HG03575 (cell line): Measurements from ENCODE around the gene UROC1.

Experiments
- ATAC-seq: cut with Tn5 transposase; IDR thresholded peaks from one replicate; pipeline ENCODE4 v1.9.1; 2021; ENCODE audit not compliant: unreplicated experiment, insufficient number of reproducible peaks, low FRiP score; ENCODE audit errors: extremely low read depth

UROC1 gene

GRCh38 chr3:126486360-126486847 is 31.2 kb downstream of the UROC1 start:
- ATAC-seq = no peak

DNA sequence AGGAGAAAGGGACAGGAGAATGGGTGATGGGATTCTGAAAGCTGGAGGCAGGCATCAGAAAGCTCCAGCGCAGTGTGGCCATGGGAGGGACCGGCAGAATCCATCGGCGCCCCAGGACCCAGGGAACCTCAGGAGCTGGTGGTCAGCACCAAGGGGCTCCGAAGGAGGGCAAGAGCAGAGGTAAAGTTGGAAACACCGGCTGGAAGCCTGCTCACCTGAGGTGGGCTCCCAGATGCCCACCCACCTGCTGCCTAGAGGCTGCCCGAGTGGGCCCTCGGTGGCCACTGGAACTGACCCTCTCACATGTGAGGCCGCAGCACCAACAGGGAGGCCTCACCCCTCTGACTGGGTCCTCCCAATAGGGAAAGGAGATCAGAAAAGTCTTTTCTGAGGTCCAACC is 31.6 kb downstream of the UROC1 start:
- no peak for ATAC-seq

- no peak for ATAC-seq
These were observed 32.2 kb downstream of the UROC1 start for GRCh38 chr3:126485176-126485897.

DNA sequence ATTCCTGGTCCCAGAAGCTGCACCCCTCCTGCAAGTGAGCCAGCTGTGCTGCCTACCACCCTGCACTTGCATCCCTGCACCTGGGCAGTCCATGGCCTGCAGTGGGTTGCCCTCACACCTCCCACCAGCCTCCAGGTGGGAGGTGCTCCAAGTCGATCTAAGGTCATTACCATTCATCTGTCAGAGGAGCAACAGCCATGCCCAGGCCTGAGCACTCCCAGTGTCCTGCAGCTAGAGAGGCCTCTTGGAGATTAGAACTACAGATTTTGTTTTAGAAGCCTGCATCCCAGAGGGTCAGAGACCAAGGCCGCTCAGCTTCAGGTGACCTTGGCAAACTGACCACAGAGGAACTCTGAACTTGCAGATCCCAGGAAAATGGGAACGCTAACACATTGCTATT is 32.9 kb downstream of the UROC1 start:
- ATAC-seq = no peak

DNA sequence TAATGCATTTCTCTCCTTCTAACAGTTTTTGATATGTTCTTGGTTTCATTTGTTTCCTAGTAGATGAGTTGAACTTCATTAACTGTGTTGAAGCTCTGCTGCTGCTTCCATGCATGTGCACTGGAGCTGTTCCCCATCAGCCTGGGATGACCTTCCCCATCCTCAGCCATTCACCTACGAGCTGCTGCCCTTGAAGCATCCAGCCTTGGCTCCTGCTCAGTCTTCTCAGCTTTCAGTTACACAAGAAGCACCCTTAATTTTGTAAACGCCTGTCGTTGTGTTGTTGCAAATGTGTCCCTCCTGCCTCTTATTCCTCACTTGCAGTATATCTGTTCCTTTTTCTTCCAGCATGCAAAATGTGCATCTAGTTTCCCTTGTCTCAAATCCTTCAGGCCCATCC is 33.4 kb downstream of the UROC1 start:
- ATAC-seq = no peak

DNA sequence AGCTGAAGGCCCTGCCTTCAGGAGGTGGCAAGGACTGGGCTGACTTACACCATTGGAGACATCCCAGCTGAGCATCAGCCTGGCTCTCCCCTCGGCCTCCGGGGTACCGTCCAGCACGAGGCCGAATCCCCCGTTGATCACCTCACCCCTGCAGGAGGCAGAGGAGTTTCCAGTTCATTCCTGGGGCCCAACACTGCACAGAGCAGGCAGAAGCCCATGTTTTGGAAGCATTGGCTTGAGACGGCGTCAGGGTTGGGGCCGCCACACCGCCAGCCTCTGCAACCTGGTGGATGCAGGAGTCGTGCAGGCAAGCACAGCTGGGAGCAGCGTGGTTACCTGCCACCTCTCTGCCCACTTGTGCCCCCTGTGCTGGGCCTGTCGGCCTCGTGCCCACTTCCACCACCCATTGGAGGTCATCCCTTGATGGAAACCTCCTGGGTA is 34.2 kb downstream of the UROC1 start:
- ATAC-seq = no peak

- ATAC-seq = no peak
These were observed 34.9 kb downstream of the UROC1 start for GRCh38 chr3:126482503-126483255.

DNA sequence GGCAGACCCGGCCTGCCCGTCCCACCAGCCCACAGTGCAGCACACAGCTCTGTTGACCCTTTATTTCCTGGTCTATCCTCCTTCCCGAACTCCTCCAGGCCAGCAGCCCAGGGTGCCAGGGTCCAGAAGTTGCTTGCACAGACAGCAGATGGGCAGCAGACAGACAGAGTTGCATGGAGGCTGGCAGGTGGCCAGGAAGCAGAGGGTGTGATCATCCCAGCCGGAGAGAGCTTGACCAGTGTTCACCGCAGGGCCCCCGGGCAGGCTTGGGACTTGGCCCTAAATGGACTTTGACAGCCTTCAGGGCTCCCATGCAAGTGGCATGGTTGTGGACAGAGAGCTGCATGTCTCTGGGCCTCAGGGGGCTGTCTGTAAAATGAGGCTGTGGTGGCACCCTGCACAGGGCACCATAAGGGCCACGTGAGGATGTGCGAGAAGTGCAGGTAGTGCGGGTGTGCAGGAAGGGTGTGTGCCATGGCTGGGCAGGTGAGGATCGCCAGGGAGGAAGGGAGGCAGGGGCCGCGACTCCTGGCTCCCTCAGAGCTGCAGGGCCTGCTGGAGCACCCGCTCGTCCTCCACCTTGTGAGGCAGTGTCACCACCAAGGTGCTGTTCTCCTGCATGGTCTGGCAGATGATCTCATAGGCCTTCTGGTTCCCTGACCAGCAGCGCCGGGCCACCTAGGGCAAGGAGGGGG is 35.6 kb downstream of the UROC1 start:
- ATAC-seq = no peak

DNA sequence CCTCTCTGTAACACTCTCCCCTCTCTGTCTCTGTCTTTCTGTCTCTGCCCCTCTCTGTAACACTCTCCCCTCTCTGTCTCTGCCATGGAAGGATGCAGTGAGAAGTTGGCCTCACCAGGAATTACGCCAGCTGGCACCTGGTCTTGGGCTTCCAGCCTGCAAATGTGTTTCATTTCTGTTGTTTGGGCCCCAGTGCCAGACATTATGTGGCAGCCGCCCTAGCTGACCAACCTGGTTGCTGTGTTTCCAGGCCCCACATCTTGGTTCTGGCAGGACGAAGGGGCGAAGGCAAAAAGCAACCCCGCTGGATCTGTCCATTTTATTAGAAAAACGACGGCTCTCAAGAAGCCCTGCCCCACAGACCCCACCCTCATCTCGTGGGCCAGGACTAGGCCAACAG is 36.7 kb downstream of the UROC1 start:
- no peak for ATAC-seq

- no peak for ATAC-seq
These were observed 37.4 kb downstream of the UROC1 start for GRCh38 chr3:126480206-126480605.

DNA sequence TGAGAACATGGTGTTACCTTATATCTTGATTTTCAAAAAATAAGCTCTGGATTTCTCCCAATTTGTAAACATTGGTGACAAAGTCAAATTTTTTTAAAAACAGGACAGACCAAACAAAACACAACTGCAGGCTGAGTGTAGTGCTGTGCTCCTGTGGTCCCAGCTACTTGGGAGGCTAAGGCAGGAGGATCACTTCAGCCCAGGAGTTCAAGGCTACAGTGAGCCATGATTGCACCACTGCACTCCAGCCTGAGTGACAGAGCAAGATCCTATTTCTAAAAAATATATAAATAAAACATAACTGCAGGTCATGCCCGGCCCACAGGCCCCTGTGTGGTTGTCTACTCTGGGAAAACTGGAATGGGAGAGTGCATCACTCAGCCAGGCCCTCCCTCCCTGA is 37.9 kb downstream of the UROC1 start:
- ATAC-seq = no peak

DNA sequence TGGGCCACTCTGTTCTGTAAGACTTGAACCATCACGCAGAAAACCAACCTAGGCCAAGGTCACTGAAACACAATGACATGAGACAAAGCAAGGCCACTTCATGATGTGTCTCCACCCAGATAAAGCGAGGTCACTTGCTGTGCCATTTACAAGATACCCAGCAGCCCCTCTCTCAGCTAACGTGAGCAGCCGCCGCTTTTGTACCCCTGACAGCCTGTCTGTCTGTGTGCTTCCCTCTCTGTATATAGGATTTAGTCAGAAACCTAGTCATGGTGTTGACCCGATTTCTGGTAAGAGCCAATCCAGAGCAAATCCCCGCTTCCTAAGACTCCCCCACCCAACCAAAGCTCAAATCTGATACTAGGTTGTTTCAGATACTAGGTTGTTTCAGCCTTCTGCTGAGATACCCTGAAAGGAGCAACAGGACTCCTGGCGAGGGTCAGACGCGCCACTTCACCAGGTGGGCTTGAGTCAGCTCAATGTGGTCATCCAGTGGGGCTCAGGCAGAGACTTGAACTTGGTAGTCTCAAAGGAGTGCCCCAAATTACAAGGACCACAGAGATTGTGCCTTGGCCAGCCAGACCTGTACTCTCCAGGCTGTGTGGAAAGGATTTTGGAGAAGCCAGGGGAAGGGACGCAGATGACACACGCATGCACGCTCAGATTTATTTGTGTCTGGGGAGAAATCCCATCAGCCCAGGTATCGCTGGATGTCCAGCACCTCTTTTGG is 38.8 kb downstream of the UROC1 start:
- ATAC-seq = no peak

DNA sequence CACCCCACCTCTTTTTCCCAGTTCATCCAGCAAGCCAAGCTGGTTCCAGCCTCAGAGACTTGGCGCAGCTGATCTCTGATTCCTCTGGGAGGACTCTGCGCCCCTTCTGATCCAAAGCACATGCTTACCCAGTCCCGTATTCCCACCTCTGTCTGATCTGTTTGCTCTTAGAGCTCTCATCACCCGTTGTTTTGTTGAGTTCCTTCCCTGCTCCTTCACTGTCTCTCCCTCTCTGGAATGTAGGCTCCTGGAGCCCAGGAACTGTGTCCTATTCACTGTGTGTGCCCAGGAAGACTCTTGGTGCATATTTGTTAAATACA is 40.6 kb downstream of the UROC1 start:
- no peak for ATAC-seq

DNA sequence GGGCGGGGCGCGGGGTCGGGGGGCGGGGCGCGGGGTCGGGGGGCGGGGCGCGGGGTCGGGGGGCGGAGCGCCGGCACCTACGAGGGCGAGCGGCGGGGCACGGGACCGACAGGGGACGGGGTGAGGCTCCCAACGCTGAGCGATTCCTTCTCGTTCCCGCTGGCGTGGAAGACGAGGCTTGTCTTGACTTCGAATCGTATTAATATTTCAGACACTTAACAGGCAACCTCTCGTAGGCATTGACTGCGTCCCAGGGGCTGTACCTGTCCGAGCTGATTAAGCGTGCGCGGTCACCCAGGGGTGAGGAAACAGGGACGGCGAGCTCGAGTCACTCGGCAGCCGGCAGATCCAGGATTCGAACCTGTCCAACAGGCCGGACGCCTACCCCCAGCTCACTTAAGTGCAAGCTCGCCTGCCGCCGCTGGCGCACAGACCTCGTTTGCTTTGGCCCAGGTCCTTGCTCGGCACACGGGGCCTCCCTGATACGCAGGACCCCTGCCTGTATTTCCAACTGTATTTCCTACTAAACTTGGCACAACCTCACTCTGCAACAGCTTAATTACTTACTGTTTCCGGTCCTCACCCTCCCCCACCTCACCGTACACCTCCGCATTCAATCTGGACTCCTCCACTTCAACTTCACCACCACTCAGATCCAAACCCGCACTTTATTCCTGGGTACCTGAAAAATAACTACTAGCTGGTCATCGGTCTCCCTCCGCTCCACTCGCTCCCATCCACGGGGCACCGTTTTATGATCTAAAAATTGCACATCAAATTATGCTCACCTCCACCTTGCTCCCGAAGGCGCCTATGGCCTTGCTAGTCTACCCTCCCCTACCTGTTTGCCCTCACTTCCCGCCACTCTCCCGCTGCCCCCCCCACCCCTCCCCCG is 41.2 kb downstream of the UROC1 start:
- ATAC-seq = no peak

- no peak for ATAC-seq
These were observed 42.0 kb downstream of the UROC1 start, which contains the start of gene ZXDC for GRCh38 chr3:126475413-126476114. Gene ZXDC, minus strand, starts transcription at chr3:126475891. Its CDS starts 26 bp downstream, at chr3:126475865.

DNA sequence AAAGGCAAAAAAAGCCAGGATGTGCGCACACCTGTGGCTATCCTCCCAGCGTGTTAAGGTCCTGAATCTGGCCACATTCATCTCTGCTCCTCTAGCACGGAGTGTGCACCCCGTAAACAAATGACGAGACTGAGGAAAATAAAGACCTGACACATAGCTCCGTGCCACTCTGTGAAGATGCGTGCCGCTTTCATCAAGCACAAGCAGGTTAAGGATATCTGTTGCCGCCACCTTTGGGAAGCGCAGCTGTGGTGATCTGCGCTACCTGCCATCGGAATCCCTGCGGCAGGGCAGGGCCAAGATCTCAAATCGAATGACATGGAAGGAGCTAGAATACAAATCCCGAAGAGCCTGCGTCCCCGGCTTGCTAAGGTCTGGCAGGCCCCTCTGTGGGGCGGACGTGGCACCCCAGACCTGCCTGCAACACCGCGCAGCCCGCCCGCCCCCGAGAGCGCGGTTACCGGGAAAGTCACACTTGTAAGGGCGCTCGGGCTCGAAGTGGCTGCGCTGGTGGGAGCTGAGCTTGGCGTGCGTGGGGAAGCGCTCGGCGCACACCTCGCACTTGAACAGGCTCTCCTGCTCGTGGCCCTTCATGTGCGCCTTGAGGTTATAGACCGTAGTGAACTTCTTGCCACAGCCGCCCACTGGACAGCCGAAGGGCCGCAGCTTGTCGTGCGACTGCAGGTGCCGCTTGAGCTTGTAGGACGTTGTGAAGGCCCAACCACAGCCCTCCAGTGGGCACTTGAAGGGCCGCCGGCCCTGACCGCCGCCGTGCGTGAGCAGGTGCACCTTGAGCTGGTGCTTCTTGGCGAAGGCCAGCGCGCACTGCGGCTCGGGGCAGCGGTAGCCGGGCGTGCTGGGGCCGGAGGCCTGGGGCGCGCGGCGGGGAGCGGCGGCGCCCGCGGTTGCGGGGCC is 42.8 kb downstream of the UROC1 start:
- ATAC-seq = no peak
